Activated CD8-positive, alpha-beta T cell treated with anti-CD3 and anti-CD28 coated beads, Interleukin-2, amount 10 ng/mL, durations not matched to agents 7 days and 5 days (primary cell): ENCODE results near the gene IQSEC1. TPM values are rescaled to one million over a fixed set of nuclear protein-coding genes. Genes with fewer than 3 reads are reported as not detected.

Source experiments
- ATAC-seq: fragments of 150-1000 bp; cut with Tn5 transposase; one replicate; pipeline ENCODE4 v1.10.0; 2021; ENCODE audit warnings: moderate library complexity
- CTCF ChIA-PET: fragments of 350-600 bp; sonication (Branson Sonifier 250); formaldehyde crosslinking; loops from one replicate; lab custom pipeline; 2021; ENCODE audit warnings: antibody characterized with exemption; lab: Charles Lee
- POLR2A ChIA-PET: fragments of 350-600 bp; sonication (Branson Sonifier 250); formaldehyde crosslinking; loops from one replicate; lab custom pipeline; 2021; ENCODE audit warnings: antibody characterized with exemption; lab: Charles Lee
- DNase-seq: peaks from one replicate; pipeline ENCODE4 v3.0.0-alpha.2; 2020
- H3K27ac Mint-ChIP-seq: one replicate; pipeline ENCODE4 v1.8.0; 2021; ENCODE audit warnings: mild to moderate bottlenecking, mixed read lengths
- H3K27me3 Mint-ChIP-seq: one replicate; pipeline ENCODE4 v1.8.0; 2021; ENCODE audit warnings: low read depth, mixed read lengths
- H3K36me3 Mint-ChIP-seq: one replicate; pipeline ENCODE4 v1.8.0; 2021; ENCODE audit warnings: low read depth, mixed read lengths
- H3K4me1 Mint-ChIP-seq: one replicate; pipeline ENCODE4 v1.8.0; 2021; ENCODE audit warnings: low read depth, mixed read lengths
- H3K4me3 Mint-ChIP-seq: one replicate; pipeline ENCODE4 v1.8.0; 2021; ENCODE audit warnings: mild to moderate bottlenecking, mixed read lengths
- H3K9me3 Mint-ChIP-seq: one replicate; pipeline ENCODE4 v1.8.0; 2022; ENCODE audit warnings: mixed read lengths; ENCODE audit not compliant: insufficient read depth
- total RNA-seq, 2 experiments: library from RNA; stranded (reverse); gene quantifications; one replicate each; pipeline ENCODE4 v1.2.3, GENCODE V29; 2021

Gene IQSEC1
- total RNA-seq, 2 experiments from 2014 or later = 47.8 to 53.8 TPM

DNA sequence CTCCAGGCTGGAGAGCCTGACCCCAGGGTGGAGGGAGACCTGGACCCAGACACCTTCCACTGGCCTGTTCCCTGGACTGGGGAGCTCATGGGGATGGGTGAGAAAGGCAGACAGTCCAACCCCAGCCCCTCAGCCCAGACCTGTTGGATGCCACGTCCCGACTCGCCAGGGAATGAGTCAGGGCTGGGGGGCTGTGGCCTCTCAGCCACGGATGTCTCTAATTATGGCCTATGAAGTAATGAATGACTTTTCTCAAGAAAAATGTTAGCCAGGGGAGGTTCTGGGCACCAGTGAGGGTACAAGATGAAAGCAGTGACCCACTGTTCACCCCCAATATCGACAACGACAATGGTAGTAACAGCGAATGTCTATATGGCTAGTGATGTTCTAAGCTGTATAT lies 124.9 kb downstream of the IQSEC1 start:
- H3K27me3 Mint-ChIP-seq = no peaks in the 10 kb centered on the region
- DNase-seq (no peak), ATAC-seq (no peak)
- no peaks in the 10 kb centered on the region for H3K9me3 Mint-ChIP-seq
- peaks cover 40% of the 10 kb centered on the region for H3K4me1 Mint-ChIP-seq
- ChIA-PET POLR2A (no interaction called here), CTCF (interaction anchor here (1.4 to 1.7 kb wide), 4 partner anchors 12 to 47 kb away, joined by 3 to 6 read pairs (median 4); no protein-coding TSS in a partner anchor)
- H3K4me3 Mint-ChIP-seq = no peak overlapping the region
- no peak overlapping the region for H3K27ac Mint-ChIP-seq
- peaks cover 11% of the 10 kb centered on the region for H3K36me3 Mint-ChIP-seq

DNA sequence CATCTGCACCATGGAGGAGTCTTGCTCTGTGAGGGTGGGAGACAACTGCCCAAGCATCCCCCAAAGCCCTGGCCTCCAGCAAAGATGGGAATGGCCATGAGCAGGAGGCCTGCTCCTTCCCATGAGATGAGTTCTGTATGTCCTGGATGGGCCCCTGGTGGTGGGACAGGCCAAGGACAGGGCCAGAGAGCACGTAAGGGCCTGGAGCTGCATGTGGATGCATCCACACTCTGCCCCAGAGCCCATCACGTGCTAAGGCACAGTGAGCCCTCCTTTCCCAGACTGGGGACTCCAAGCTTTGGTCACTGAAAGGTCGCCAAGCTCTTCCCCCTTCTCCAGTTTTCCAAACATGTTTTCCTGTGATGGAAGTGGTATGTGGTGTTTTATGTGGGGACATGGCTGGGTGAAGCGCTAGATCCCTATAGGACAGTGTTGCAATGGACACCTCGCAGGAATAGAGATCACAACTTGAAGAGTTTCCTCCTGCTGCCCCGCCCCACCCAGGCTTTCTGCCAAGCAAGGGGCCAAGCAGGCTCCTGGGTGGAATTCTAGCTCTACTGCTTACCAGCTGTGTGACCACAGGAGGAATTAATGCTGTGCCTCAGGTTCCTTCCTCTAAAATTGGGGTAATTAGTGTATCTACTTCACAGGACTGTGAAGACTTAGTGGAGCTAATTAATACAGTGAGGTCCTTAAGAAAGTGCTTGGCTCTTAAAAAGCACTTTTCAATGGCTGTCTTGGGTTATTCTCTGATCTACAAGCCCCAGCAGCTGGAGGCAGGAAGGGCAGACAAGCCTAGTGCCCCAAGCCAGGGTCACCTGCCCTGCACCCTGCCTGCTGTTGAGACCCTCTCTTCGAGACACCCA lies 125.5 kb downstream of the IQSEC1 start:
- Mint-ChIP-seq H3K4me3 (no peak overlapping the region), H3K4me1 (peaks cover 40% of the 10 kb centered on the region), H3K27me3 (no peaks in the 10 kb centered on the region), H3K9me3 (no peaks in the 10 kb centered on the region), H3K36me3 (peaks cover 11% of the 10 kb centered on the region), H3K27ac (no peak overlapping the region)
- CTCF ChIA-PET = interaction anchor here (1.1 to 1.7 kb wide), 4 partner anchors 17 to 79 kb away, joined by 3 to 6 read pairs (median 4); no protein-coding TSS in a partner anchor
- DNase-seq (no peak), ATAC-seq (no peak)
- POLR2A ChIA-PET = no interaction called here

DNA sequence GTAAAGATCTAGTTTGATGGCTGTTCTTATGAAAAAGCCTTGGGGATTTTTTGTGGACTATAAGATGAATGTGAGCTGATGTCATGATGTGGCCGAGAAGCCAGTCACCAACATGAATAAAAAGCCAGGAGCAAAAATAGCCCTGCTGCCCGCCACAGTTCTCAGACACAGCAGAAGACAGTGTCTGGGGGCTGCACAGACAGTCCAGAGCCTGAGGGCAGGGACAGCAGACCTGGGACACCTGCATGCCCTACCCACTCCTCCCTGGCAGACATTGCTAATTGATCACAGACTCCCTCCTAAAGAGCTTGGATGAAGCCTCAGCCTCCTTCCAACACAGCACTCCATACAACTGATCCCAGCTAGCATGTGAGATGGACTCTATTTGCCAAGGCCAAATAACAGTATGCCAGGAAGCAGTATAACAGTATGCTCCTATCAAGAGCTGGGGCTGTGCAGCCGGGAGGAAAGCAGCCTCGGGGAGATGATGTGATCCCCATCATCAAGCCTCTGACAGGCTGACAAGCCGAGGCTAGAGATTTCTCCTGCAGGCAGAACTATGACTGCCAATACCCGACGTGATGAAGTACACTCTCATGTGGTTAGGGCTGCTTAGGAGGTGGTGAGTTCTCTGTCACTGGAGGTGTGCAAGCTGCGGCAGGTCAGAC lies 126.4 kb downstream of the IQSEC1 start:
- Mint-ChIP-seq H3K27ac (no peak overlapping the region), H3K36me3 (peaks cover 12% of the 10 kb centered on the region), H3K4me1 (peaks cover 40% of the 10 kb centered on the region), H3K9me3 (no peaks in the 10 kb centered on the region), H3K27me3 (no peaks in the 10 kb centered on the region), H3K4me3 (no peak overlapping the region)
- POLR2A ChIA-PET = no interaction called here
- ATAC-seq = no peak
- no peak for DNase-seq
- CTCF ChIA-PET = interaction anchor here (1.1 to 1.7 kb wide), 3 partner anchors 37 to 79 kb away, joined by 3 to 6 read pairs (median 4); no protein-coding TSS in a partner anchor

DNA sequence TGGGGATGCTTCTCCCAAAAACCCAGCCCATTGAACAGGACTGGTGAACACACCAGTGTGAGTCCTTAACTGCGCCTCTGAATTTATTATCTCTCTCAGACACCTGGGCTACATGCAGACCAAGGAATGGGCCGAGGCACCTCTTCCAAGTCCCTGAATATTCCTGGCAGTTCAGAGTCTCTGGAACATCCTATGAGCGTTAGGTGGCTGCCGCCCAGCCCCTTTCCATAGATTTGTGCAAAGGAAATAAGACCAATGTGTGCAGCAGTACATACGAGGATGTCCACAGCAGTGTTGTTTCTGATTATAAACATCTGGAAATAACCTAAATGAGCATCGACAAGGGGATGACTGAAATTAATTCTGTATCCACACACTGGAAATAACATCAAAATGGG lies 127.0 kb downstream of the IQSEC1 start:
- ChIA-PET CTCF (interaction anchor here (1.1 kb wide), 1 partner anchor 78 kb away, joined by 3 read pairs; no protein-coding TSS in a partner anchor), POLR2A (no interaction called here)
- DNase-seq = no peak
- H3K4me1 Mint-ChIP-seq = peaks cover 40% of the 10 kb centered on the region
- H3K9me3 Mint-ChIP-seq = no peaks in the 10 kb centered on the region
- no peak overlapping the region for H3K27ac Mint-ChIP-seq
- H3K4me3 Mint-ChIP-seq = no peak overlapping the region
- no peak for ATAC-seq
- H3K27me3 Mint-ChIP-seq = no peaks in the 10 kb centered on the region
- peaks cover 12% of the 10 kb centered on the region for H3K36me3 Mint-ChIP-seq

DNA sequence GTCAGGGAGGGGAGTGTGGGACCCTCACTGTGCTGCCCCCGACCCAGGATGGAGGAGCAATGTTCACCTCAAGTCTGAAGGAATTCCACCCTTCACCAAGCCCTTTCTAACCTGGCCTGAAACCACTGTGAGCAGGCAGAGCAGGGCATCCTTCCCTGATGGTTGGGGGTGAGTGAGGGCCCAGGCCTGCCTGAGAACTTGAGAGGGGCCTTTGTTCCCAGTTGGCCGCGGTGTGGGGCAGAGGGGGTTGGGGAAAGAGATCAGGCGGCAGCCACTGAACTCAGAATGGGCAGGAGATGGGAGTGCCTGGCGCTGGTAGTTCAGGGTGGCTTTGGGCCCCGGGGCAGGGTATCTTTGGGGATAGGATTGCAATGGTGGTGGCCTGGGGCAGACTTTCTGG lies 128.4 kb downstream of the IQSEC1 start:
- Mint-ChIP-seq H3K4me3 (no peak overlapping the region), H3K27ac (no peak overlapping the region), H3K36me3 (peaks cover 14% of the 10 kb centered on the region), H3K4me1 (peaks cover 34% of the 10 kb centered on the region), H3K27me3 (no peaks in the 10 kb centered on the region), H3K9me3 (no peaks in the 10 kb centered on the region)
- ChIA-PET CTCF (no interaction called here), POLR2A (no interaction called here)
- DNase-seq = no peak
- ATAC-seq = no peak

DNA sequence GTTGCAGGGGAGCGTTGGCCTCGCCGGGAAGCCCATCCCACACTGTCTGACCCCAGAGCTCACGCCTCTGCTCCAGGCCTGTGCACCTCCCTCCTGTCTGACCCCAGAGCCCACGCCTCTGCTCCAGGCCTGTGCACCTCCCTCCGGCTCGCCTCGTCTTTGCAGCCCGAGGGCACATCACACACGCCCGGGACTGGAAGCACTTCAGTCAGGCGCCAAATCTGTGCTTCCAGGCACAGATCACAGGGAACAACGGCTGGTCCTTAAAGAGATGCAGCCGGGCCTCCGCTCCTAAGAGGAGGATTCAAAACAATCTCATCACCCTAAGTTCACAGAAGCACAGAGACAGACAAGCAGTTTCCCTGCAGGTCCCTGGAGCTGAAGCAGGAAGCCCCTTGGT lies 128.8 kb downstream of the IQSEC1 start:
- Mint-ChIP-seq H3K36me3 (peaks cover 18% of the 10 kb centered on the region), H3K9me3 (no peaks in the 10 kb centered on the region), H3K4me3 (no peak overlapping the region), H3K27ac (no peak overlapping the region), H3K4me1 (peaks cover 29% of the 10 kb centered on the region), H3K27me3 (no peaks in the 10 kb centered on the region)
- DNase-seq = no peak
- POLR2A ChIA-PET = no interaction called here
- CTCF ChIA-PET = no interaction called here
- ATAC-seq = no peak

DNA sequence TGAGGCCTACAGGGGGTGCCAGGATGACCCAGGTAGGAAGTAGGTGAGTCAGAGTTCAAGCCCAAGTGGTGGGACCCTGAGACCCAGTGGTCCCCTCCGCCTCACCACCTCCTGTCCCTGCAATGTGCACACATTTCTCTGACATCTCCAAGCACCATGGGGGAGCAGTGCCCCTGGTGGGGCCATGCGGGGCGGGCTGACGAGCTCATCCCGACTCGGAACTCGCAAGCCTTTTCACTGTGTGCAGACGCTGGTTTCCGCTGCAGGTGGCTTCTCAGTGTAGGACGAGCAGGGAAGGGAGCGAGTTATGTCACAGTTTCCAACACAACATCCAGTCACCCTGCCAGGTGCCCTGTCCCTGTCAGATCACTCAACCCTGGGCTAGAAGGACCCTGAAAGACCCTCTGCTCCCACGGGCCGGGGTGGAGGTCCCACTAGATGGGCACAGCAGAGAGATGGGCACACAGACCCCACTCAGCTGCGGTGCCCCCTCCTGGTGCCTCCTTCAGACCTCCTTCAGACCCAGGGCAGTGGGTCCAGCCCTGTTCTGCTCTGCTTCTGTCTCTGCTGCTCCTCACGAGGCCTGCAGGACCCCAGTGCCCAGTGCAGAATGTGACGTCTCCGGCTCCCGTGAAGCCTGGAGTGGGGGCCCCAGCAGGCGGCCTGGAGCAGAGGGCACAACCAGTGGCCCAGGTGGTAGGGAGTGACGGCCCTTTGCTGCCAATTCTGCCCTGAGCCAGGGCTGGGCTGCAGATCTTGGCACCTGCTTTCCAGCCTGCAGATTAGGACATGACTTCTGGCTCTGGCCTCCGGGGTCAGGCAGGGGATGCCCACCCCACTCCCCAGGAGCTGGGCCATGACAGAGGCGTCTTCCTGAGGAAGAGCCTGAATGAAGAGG lies 129.9 kb downstream of the IQSEC1 start:
- CTCF ChIA-PET = no interaction called here
- no peak overlapping the region for H3K27ac Mint-ChIP-seq

DNA sequence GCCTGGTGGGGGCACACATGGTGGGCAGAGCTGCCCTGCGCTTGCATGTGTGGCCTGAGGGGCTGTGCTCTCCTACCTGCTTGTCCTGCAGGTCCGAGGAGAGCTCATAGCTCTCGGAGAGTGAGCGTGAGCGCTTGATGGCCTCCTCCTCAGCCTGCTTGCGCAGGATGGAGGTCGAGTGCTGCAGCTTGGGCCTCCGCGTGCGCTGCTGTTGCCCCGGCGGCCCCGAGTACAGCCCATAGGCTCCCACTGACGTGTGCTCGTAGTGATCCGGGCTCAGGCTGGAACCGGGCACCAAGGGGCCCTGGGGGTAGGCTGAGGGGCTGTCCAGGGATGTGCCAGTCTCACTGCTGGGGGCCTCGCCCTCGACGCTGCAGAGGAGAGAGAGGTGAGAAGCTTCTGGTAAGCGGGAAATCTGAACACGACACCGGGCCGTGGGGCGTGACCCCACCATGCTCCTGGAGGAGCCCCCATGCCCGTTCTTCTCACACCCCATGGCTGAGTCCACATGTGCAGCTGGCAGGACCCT lies 131.7 kb downstream of the IQSEC1 start:
- ATAC-seq = no peak
- no peak for DNase-seq
- CTCF ChIA-PET = no interaction called here
- peaks cover 3% of the 10 kb centered on the region for H3K4me1 Mint-ChIP-seq
- H3K27me3 Mint-ChIP-seq = no peaks in the 10 kb centered on the region
- no peak overlapping the region for H3K27ac Mint-ChIP-seq
- H3K4me3 Mint-ChIP-seq = no peak overlapping the region
- H3K9me3 Mint-ChIP-seq = no peaks in the 10 kb centered on the region
- POLR2A ChIA-PET = no interaction called here
- peaks cover 9% of the 10 kb centered on the region for H3K36me3 Mint-ChIP-seq

More for the DNA sequence above, 129.9 kb downstream of the IQSEC1 start:
- Mint-ChIP-seq H3K4me1 (peaks cover 19% of the 10 kb centered on the region), H3K4me3 (no peak overlapping the region), H3K27me3 (no peaks in the 10 kb centered on the region), H3K36me3 (peaks cover 18% of the 10 kb centered on the region), H3K9me3 (no peaks in the 10 kb centered on the region)
- POLR2A ChIA-PET = no interaction called here
- ATAC-seq (no peak), DNase-seq (no peak)

DNA sequence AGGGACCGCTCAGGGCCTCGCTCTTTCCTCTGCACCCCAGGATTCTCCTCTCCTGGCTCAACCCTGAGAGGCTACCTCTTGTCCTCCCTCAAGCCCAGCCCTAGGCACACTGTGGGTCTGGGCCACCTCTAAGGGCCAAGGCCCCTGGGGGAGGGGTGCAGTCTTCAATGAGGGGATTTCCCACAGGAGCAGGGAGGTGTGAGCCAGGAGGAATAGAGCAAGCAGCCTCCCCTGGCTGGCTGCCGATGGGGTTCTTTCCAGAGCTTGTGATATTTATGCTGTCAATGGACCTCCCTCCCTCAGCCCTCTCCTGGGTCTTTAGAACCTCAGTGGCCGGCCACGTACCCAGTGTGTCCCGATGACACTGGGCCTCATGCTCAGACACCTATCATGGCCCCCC lies 132.4 kb downstream of the IQSEC1 start:
- no peaks in the 10 kb centered on the region for H3K4me1 Mint-ChIP-seq
- peaks cover 11% of the 10 kb centered on the region for H3K36me3 Mint-ChIP-seq
- DNase-seq = no peak
- H3K9me3 Mint-ChIP-seq = no peaks in the 10 kb centered on the region
- no peak for ATAC-seq
- ChIA-PET CTCF (interaction anchor here (2.1 kb wide), 1 partner anchor 54 kb away, joined by 8 read pairs; no protein-coding TSS in a partner anchor), POLR2A (no interaction called here)
- no peaks in the 10 kb centered on the region for H3K27me3 Mint-ChIP-seq
- no peak overlapping the region for H3K4me3 Mint-ChIP-seq
- H3K27ac Mint-ChIP-seq = no peak overlapping the region

DNA sequence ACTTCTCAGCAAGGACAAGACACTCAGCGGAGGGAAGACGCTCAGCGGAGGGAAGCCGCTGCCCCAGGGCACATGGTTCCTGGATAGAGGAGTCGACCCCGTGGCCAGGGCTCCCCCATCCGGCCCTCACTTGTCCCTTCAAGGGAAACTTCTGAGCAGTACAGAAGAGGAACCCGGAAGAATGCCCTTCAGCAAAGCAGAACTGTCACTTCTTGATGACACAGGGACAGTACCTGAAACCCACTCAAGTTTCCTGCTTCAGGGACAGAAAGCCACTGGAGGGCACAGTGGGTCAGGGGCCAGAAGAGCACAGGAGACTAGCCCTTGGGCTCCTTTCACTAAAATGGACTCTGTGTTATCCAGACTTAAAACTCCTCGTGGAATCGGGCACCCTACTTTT lies 134.1 kb downstream of the IQSEC1 start:
- Mint-ChIP-seq H3K27me3 (no peaks in the 10 kb centered on the region), H3K4me1 (no peaks in the 10 kb centered on the region), H3K9me3 (no peaks in the 10 kb centered on the region), H3K27ac (no peak overlapping the region), H3K36me3 (peaks cover 11% of the 10 kb centered on the region), H3K4me3 (no peak overlapping the region)
- DNase-seq = no peak
- CTCF ChIA-PET = interaction anchor here (1.0 to 2.1 kb wide), 2 partner anchors 23 to 56 kb away, joined by 3 to 8 read pairs; no protein-coding TSS in a partner anchor
- POLR2A ChIA-PET = no interaction called here
- no peak for ATAC-seq

DNA sequence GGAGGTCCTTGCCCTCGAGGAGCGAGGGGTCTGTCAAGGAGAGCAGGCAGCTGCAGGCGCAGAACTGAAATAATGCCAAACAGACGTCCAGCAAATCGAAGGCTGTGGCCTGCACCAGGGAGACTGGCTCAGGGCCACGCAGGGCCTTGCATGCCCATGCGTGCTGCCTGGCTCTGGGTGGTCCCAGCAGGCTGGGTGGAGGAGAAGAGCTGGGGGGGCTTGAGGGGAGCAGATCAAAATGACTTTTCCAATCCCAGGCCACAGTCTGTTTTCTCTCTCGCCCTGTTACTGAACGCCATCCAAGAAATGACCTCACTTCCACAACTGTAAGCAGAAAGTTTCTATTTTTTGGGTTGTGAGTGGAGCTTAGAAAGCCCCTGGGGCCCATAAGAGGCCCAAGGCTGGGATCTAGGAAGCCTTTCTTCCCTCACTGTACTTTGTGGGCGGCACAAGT lies 134.9 kb downstream of the IQSEC1 start:
- peaks cover 11% of the 10 kb centered on the region for H3K36me3 Mint-ChIP-seq
- H3K4me3 Mint-ChIP-seq = no peak overlapping the region
- no peaks in the 10 kb centered on the region for H3K27me3 Mint-ChIP-seq
- ATAC-seq (no peak), DNase-seq (no peak)
- no peaks in the 10 kb centered on the region for H3K4me1 Mint-ChIP-seq
- CTCF ChIA-PET = no interaction called here
- H3K9me3 Mint-ChIP-seq = no peaks in the 10 kb centered on the region
- POLR2A ChIA-PET = no interaction called here
- no peak overlapping the region for H3K27ac Mint-ChIP-seq
